HG03045 (cell line): Measurements from ENCODE around the gene ZBTB7A.
A peak's percentile ranks its signal among the peaks of the same experiment; 100 is the strongest.

ENCODE experiments used
- ATAC-seq: cut with Tn5 transposase; IDR thresholded peaks from one replicate; pipeline ENCODE4 v1.9.1; 2021; ENCODE audit warnings: mild to moderate bottlenecking, moderate library complexity; ENCODE audit not compliant: unreplicated experiment

ZBTB7A gene

GRCh38 chr19:4066682-4067395 lies at the start of gene ZBTB7A:
Gene ZBTB7A, minus strand, starts transcription at chr19:4066899. Its CDS starts 11,667 bp downstream, at chr19:4055232.
- ATAC-seq = no peak

- ATAC-seq = peak; percentile 11
Measured at GRCh38 chr19:4115818-4116385, 49.2 kb upstream of the ZBTB7A start.

- peak; percentile 62 for ATAC-seq
Measured at GRCh38 chr19:4115050-4115817, 48.5 kb upstream of the ZBTB7A start.

GRCh38 chr19:4114181-4114580 lies 47.5 kb upstream of the ZBTB7A start:
- ATAC-seq = no peak

- ATAC-seq = no peak
Measured at GRCh38 chr19:4113398-4114088, 46.8 kb upstream of the ZBTB7A start.

- ATAC-seq = no peak
Measured at GRCh38 chr19:4112367-4112766, 45.7 kb upstream of the ZBTB7A start.

- no peak for ATAC-seq
Measured at GRCh38 chr19:4109626-4109945, 42.9 kb upstream of the ZBTB7A start.

GRCh38 chr19:4108767-4109625 lies 42.3 kb upstream of the ZBTB7A start:
- ATAC-seq = peak; percentile 45

- ATAC-seq = no peak
Measured at GRCh38 chr19:4103080-4103433, 36.4 kb upstream of the ZBTB7A start.

- no peak for ATAC-seq
Measured at GRCh38 chr19:4102339-4103079, 35.8 kb upstream of the ZBTB7A start.

GRCh38 chr19:4101496-4101770 lies 34.7 kb upstream of the ZBTB7A start:
- no peak for ATAC-seq

- ATAC-seq = no peak
Measured at GRCh38 chr19:4100647-4101495, 34.2 kb upstream of the ZBTB7A start.

- ATAC-seq = no peak
Measured at GRCh38 chr19:4099041-4099764, 32.5 kb upstream of the ZBTB7A start.

- ATAC-seq = no peak
Measured at GRCh38 chr19:4098493-4098892, 31.8 kb upstream of the ZBTB7A start.

- ATAC-seq = no peak
Measured at GRCh38 chr19:4097501-4097900, 30.8 kb upstream of the ZBTB7A start.

GRCh38 chr19:4096049-4096892 lies 29.6 kb upstream of the ZBTB7A start:
- ATAC-seq = no peak

GRCh38 chr19:4095488-4095844 lies 28.8 kb upstream of the ZBTB7A start:
- ATAC-seq = no peak
